Neural progenitor cell (in vitro differentiated cells): ENCODE data around the gene DAP. TPM values are rescaled to one million over a fixed set of nuclear protein-coding genes. Genes with fewer than 3 reads are reported as not detected.
"Not testable (repeated sequence)": the region's sequence is repeated elsewhere in the genome, so short reads cannot be mapped to it uniquely, and the experiment has no call there.

Source experiments
- DNase-seq: peaks from one replicate; pipeline ENCODE4 v3.0.0-alpha.2; 2016; ENCODE audit warnings: low spot score
- H2AFZ ChIP-seq: fragments of 200-600 bp; sonication (generic); replicated peaks from 2 replicates; pipeline ENCODE4 v1.6.1; 2016; ENCODE audit warnings: antibody characterized with exemption
- H3F3A ChIP-seq: fragments of 200-600 bp; sonication (generic); 2 replicates; pipeline ENCODE4 v1.6.1; 2016; ENCODE audit warnings: antibody characterized with exemption, low read depth
- H3K27ac ChIP-seq: fragments of 200-600 bp; sonication (generic); 2 replicates; pipeline ENCODE4 v1.5.1; 2016; ENCODE audit warnings: mild to moderate bottlenecking
- H3K27me3 ChIP-seq: fragments of 200-600 bp; sonication (generic); 2 replicates; pipeline ENCODE4 v1.6.1; 2016; ENCODE audit warnings: mild to moderate bottlenecking, moderate library complexity
- H3K36me3 ChIP-seq: fragments of 200-600 bp; sonication (generic); 2 replicates; pipeline ENCODE4 v1.5.1; 2016
- H3K4me1 ChIP-seq: fragments of 200-600 bp; sonication (generic); 2 replicates; pipeline ENCODE4 v1.6.1; 2016; ENCODE audit warnings: mixed run types
- H3K4me2 ChIP-seq: fragments of 200-600 bp; sonication (generic); 2 replicates; pipeline ENCODE4 v1.6.1; 2016
- H3K4me3 ChIP-seq: fragments of 200-600 bp; sonication (generic); 2 replicates; pipeline ENCODE4 v1.5.1; 2016
- H3K79me2 ChIP-seq: fragments of 200-600 bp; sonication (generic); 2 replicates; pipeline ENCODE4 v1.6.1; 2016; ENCODE audit warnings: low read depth
- H3K9ac ChIP-seq: fragments of 200-600 bp; sonication (generic); 2 replicates; pipeline ENCODE4 v1.6.1; 2016
- H3K9me3 ChIP-seq: fragments of 200-600 bp; sonication (generic); 2 replicates; pipeline ENCODE4 v1.5.1; 2016; ENCODE audit warnings: low read depth
- H4K20me1 ChIP-seq: fragments of 200-600 bp; sonication (generic); 2 replicates; pipeline ENCODE4 v1.6.1; 2016; ENCODE audit warnings: low read depth
- H3K27ac Mint-ChIP-seq: 3 replicates; pipeline ENCODE4 v1.8.0; 2021; ENCODE audit warnings: mixed read lengths
- H3K27me3 Mint-ChIP-seq: 2 replicates; pipeline ENCODE4 v1.8.0; 2022; ENCODE audit warnings: low read depth, mild to moderate bottlenecking, inconsistent platforms, moderate library complexity, mixed read lengths; ENCODE audit not compliant: insufficient read depth
- H3K36me3 Mint-ChIP-seq: 3 replicates; pipeline ENCODE4 v1.8.0; 2021; ENCODE audit warnings: mixed read lengths
- H3K4me1 Mint-ChIP-seq: 3 replicates; pipeline ENCODE4 v1.8.0; 2021; ENCODE audit warnings: mixed read lengths
- H3K4me3 Mint-ChIP-seq: 3 replicates; pipeline ENCODE4 v1.8.0; 2021; ENCODE audit warnings: mild to moderate bottlenecking, moderate library complexity, mixed read lengths
- H3K9me3 Mint-ChIP-seq: 3 replicates; pipeline ENCODE4 v1.8.0; 2020; ENCODE audit warnings: mixed read lengths
- EZH2 ChIP-seq: fragments of 200-600 bp; sonication (generic); IDR thresholded peaks from 2 replicates; pipeline ENCODE4 v1.6.1; 2017; ENCODE audit warnings: antibody characterized with exemption, mild to moderate bottlenecking, moderate library complexity
- EZH2phosphoT487 ChIP-seq: fragments of 200-600 bp; sonication (generic); IDR thresholded peaks from 2 replicates; pipeline ENCODE4 v1.6.1; 2017; ENCODE audit warnings: antibody characterized with exemption
- total RNA-seq: library from RNA; depleted of rRNA; stranded (reverse); fragments of >200 nt; gene quantifications from 2 replicates; pipeline ENCODE4 v1.2.3, GENCODE V29; 2015; ENCODE audit warnings: low replicate concordance
- TF ChIP-seq, protein P1 (sequence below): fragments of 200-600 bp; sonication (generic); IDR thresholded peaks from 2 replicates; pipeline ENCODE4 v1.5.1; 2017; ENCODE audit warnings: antibody characterized with exemption, mild to moderate bottlenecking

The DAP gene
- total RNA-seq, 1 donor from 2014 or later = 12.2 TPM

DNA sequence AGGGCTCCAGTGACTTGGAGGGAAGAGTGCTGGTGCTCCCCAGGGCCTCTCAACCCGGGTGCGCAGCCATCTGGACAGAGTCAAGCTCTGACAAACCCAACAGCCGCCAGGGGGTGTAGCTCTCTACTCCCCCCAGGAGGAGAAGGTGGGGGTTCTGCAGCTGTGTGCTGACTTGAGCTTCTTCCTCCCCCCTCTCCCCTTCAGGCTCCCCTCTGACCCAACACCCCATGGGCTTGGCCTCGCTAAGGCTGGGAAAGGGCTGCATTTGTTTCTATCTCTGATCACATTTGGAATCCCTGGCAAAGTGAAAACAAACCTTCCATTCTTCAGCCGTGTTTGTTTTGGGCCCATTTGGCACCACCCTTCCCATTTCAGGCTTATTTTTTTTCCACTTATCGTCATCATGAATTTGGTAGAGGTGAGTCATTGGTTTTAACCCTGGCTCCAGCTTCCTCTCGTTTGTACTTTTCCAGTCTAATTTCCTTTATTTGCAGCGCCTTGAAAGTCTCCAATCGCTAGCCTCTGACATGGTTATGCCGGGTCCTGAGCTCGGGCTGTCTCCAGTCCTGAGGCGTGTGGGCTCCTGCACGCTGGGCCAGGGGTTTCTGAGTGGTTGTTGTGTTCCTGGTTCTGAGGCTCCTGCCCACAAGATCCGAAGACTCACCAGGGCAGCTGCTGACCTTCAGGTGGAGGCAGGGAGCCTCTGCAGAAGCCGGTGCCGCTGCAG lies 36.1 kb downstream of the DAP start:
- no peak overlapping the region for H3K4me3 ChIP-seq
- no peak overlapping the region for H3K27ac ChIP-seq
- no peaks in the 10 kb centered on the region for H3K79me2 ChIP-seq
- H3K9me3 ChIP-seq = no peaks in the 10 kb centered on the region
- H3K36me3 ChIP-seq = no peaks in the 10 kb centered on the region
- Mint-ChIP-seq H3K9me3 (no peaks in the 10 kb centered on the region), H3K4me1 (no peaks in the 10 kb centered on the region), H3K27ac (no peak overlapping the region), H3K4me3 (no peak overlapping the region), H3K36me3 (peaks cover 21% of the 10 kb centered on the region), H3K27me3 (peaks cover 2% of the 10 kb centered on the region)
- peaks cover 3% of the 10 kb centered on the region for H4K20me1 ChIP-seq
- no peaks in the 10 kb centered on the region for H3F3A ChIP-seq
- DNase-seq = no peak
- TF ChIP-seq EZH2 (no peak), EZH2phosphoT487 (no peak)
- TF ChIP-seq, protein P1, sequence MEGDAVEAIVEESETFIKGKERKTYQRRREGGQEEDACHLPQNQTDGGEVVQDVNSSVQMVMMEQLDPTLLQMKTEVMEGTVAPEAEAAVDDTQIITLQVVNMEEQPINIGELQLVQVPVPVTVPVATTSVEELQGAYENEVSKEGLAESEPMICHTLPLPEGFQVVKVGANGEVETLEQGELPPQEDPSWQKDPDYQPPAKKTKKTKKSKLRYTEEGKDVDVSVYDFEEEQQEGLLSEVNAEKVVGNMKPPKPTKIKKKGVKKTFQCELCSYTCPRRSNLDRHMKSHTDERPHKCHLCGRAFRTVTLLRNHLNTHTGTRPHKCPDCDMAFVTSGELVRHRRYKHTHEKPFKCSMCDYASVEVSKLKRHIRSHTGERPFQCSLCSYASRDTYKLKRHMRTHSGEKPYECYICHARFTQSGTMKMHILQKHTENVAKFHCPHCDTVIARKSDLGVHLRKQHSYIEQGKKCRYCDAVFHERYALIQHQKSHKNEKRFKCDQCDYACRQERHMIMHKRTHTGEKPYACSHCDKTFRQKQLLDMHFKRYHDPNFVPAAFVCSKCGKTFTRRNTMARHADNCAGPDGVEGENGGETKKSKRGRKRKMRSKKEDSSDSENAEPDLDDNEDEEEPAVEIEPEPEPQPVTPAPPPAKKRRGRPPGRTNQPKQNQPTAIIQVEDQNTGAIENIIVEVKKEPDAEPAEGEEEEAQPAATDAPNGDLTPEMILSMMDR = no peak
- no peak overlapping the region for H3K9ac ChIP-seq
- H3K27me3 ChIP-seq = no peaks in the 10 kb centered on the region
- no peaks in the 10 kb centered on the region for H3K4me1 ChIP-seq
- no peak overlapping the region for H3K4me2 ChIP-seq
- H2AFZ ChIP-seq = no peak overlapping the region

DNA sequence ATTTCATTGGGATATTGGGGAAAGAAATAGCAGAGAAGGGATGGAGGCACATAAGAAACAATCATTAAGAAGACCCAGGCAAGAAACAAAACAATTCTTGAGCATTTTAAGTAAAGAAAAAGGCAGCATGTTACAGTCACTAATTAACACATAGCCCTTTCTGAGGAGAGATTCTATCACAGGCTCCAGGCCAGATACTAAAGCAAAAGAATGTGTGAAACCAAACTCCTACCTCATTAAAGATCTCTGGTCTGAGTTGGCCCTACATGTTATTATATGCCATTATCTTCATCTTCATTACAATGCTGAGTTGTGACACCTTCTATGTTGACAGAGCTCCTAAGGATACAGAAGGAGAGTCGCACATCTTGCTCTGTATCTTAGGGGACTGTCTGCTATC lies 37.5 kb downstream of the DAP start:
- Mint-ChIP-seq H3K9me3 (no peaks in the 10 kb centered on the region), H3K27ac (no peak overlapping the region), H3K27me3 (peaks cover 2% of the 10 kb centered on the region), H3K4me3 (no peak overlapping the region), H3K4me1 (no peaks in the 10 kb centered on the region), H3K36me3 (peaks cover 21% of the 10 kb centered on the region)
- Histone ChIP-seq H3F3A (no peaks in the 10 kb centered on the region), H3K79me2 (no peaks in the 10 kb centered on the region), H4K20me1 (peaks cover 3% of the 10 kb centered on the region), H2AFZ (no peak overlapping the region), H3K27ac (no peak overlapping the region), H3K4me1 (no peaks in the 10 kb centered on the region), H3K27me3 (no peaks in the 10 kb centered on the region), H3K9ac (no peak overlapping the region), H3K4me3 (no peak overlapping the region), H3K36me3 (no peaks in the 10 kb centered on the region), H3K4me2 (no peak overlapping the region), H3K9me3 (no peaks in the 10 kb centered on the region)
- TF ChIP-seq, protein P1 = no peak
- no peak for TF ChIP-seq EZH2
- no peak for TF ChIP-seq EZH2phosphoT487
- no peak for DNase-seq

DNA sequence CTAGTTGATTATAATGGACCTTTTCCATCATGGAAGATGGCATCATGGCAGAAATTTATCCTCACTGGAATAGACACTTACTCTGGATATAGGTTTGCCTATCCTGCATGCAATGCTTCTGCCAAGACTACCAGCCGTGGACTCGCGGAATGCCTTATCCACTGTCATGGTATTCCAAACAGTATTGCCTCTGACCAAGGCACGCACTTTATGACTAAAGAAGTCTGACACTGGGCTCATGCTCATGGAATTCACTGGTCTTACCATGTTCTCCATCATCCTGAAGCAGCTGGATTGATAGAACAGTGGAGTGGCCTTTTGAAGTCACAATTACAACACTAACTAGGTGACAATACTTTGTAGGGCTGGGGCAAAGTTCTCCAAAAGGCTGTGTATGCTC lies 40.3 kb downstream of the DAP start:
- H3K4me2 ChIP-seq, H3K27me3 Mint-ChIP-seq, H3F3A ChIP-seq, H3K4me1 Mint-ChIP-seq, H3K36me3 ChIP-seq, H3K4me3 ChIP-seq, DNase-seq, H3K79me2 ChIP-seq, H3K27me3 ChIP-seq, H3K4me1 ChIP-seq, H3K9me3 Mint-ChIP-seq, H3K27ac ChIP-seq, H3K9me3 ChIP-seq, H3K9ac ChIP-seq, H4K20me1 ChIP-seq, H3K4me3 Mint-ChIP-seq, H3K27ac Mint-ChIP-seq, H2AFZ ChIP-seq: not testable (repeated sequence)
- H3K36me3 Mint-ChIP-seq = peaks cover 36% of the 10 kb centered on the region

DNA sequence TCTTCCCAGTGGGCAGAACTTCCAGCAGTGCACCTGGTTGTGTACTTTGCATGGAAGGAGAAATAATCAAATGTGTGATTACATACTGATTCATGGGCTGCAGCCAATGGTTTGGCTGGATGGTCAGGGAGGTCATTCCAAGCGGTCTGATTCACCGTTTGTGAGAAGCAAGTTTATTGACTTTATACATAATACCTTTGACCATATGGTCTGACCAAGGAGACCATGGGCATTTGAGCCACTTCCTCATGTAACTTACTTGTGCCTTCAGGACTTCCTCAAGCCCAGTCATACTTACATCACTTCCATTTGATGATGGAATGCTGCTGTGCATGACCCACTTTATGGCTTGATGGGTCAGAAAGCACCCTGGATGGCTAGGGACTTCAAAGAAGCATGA lies 41.1 kb downstream of the DAP start:
- Mint-ChIP-seq H3K4me3 (no peak overlapping the region), H3K27ac (no peak overlapping the region), H3K36me3 (peaks cover 40% of the 10 kb centered on the region), H3K9me3 (no peaks in the 10 kb centered on the region), H3K27me3 (peaks cover 4% of the 10 kb centered on the region), H3K4me1 (no peaks in the 10 kb centered on the region)
- Histone ChIP-seq H3K36me3 (no peaks in the 10 kb centered on the region), H3K4me1 (no peaks in the 10 kb centered on the region), H3K9ac (no peak overlapping the region), H3K4me2 (no peak overlapping the region), H3K27me3 (no peaks in the 10 kb centered on the region), H3K79me2 (no peaks in the 10 kb centered on the region), H2AFZ (no peak overlapping the region), H3K4me3 (no peak overlapping the region), H3K27ac (no peak overlapping the region), H3K9me3 (no peaks in the 10 kb centered on the region), H4K20me1 (peaks cover 3% of the 10 kb centered on the region), H3F3A (no peaks in the 10 kb centered on the region)
- TF ChIP-seq EZH2phosphoT487 (no peak), EZH2 (no peak)
- TF ChIP-seq, protein P1 = no peak
- DNase-seq = no peak

DNA sequence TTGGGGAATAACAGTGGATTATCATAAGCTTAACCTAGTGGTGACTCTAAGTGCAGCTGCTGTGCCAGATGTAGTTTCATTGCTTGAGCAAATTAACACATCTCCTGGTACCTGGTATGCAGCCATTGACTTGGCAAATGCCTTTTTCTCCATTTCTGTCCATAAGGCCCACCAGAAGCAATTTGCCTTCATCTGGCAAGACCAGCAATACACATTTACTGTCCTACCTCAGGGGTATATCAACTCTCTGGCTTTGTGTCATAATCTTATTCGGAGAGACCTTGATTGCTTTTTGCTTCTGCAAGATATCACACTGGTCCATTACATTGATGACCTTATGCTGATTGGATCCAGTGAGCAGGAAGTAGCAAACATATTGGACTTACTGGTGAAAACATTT lies 42.4 kb downstream of the DAP start:
- H3K9me3 Mint-ChIP-seq, H2AFZ ChIP-seq, DNase-seq, H3F3A ChIP-seq, H3K36me3 ChIP-seq, H3K4me1 ChIP-seq, H3K27me3 ChIP-seq, H4K20me1 ChIP-seq, H3K27ac ChIP-seq, H3K4me3 Mint-ChIP-seq, H3K4me2 ChIP-seq, H3K4me3 ChIP-seq, H3K27ac Mint-ChIP-seq, H3K27me3 Mint-ChIP-seq, H3K9ac ChIP-seq, H3K4me1 Mint-ChIP-seq, H3K9me3 ChIP-seq, H3K79me2 ChIP-seq: not testable (repeated sequence)
- H3K36me3 Mint-ChIP-seq = peaks cover 52% of the 10 kb centered on the region

DNA sequence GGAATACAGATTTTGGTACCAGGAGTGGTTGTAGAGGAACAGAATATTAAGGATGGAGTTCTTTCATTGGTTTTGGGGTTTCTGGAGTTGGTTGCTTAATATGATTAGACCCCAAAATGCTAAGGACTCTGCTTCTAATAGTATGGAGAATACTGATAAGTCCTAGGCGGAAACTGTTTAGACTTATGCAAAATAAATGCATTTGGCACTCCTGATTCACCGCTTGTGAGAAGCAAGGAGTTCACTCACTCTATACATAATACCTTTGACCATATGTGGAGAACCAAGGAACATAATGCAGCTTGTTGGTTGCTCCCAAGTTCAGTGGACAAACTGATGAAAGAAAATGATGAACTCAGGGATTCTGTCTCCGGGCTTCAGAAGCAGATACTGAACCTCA lies 44.2 kb downstream of the DAP start:
- H2AFZ ChIP-seq, H4K20me1 ChIP-seq, H3K9me3 Mint-ChIP-seq, H3K9ac ChIP-seq, H3K4me3 ChIP-seq, H3F3A ChIP-seq, H3K27me3 Mint-ChIP-seq, H3K27ac Mint-ChIP-seq, H3K4me1 Mint-ChIP-seq, H3K36me3 ChIP-seq, H3K4me3 Mint-ChIP-seq, H3K27me3 ChIP-seq, H3K4me1 ChIP-seq, H3K4me2 ChIP-seq, H3K79me2 ChIP-seq, DNase-seq, H3K27ac ChIP-seq, H3K9me3 ChIP-seq: not testable (repeated sequence)
- peaks cover 54% of the 10 kb centered on the region for H3K36me3 Mint-ChIP-seq
